ENCODE measurements around the gene VPS39. TPM values are rescaled to one million over a fixed set of nuclear protein-coding genes. Genes with fewer than 3 reads are reported as not detected.

Gene VPS39
- total and polyA plus RNA-seq, 2 donors (not counting 3 experiments of a cell fraction or from before 2014, with no cell fraction given) = 56.5 to 56.7 TPM

DNA sequence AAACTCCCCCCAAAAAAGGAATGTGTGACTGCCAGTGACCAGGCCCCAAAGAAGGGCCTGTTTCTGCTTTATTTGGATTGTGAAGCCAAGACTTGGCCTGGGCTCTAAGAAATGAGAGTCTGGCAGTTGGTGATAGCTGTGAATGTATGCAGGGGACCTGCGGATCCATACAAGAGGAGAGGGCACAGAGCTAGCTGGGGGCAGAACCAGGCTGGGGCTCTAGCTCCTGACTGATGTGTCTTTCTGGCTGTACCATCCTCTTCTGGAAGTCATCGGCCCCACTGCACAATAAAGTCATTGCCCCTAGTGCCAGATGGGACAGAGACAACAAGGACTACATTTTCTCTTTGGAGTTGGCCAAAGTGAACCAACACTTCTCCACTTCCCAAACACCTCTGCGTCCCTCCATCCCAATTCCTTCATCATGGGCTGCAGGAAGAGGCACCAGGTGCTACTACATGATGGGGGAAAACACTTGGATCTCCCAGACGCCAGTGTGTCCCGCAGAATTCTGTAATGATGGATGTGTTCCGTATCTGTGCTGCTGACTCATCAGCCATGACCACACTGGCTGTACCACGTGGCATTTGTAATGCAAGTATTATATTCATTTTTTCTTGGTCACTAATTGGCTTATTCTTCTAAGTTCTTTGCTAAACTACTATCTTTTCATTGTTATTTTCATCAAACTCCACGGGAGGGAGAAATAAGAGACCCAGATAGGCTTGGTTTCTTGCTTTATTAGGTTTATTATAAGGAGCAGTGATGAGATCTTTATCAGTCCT, 49.9 kb downstream of the VPS39 start:
- Histone ChIP-seq H4K20me1 (replicated peaks; ENCODE audit: control insufficient read depth, extremely low read depth, insufficient read depth, low read length) (no peaks in the 10 kb centered on the region), H3K9me1 (replicated peaks; ENCODE audit: control insufficient read depth, extremely low read depth, insufficient read depth, low read length) (no peaks in the 10 kb centered on the region), H2AFZ (ENCODE audit: low read depth, low read length) (no peak overlapping the region), H3K4me3 (replicated peaks in 1 of 3; ENCODE audit: insufficient read depth in 1 of 3, low read depth in 1 of 3, low read length in 3 of 3) (no peak overlapping the region), H3K9me3 (replicated peaks; ENCODE audit: control insufficient read depth, insufficient read depth, low read length) (no peaks in the 10 kb centered on the region), H3K27me3 (ENCODE audit: control insufficient read depth in 2 of 2, insufficient read depth in 2 of 2, low read length in 2 of 2) (no peaks in the 10 kb centered on the region), H3K4me2 (ENCODE audit: insufficient read depth, low read length) (no peak overlapping the region), H3K79me2 (ENCODE audit: control insufficient read depth, insufficient read depth, low read length) (no peaks in the 10 kb centered on the region), H3K9ac (replicated peaks; ENCODE audit: extremely low read depth, insufficient read depth, low read length) (no peak overlapping the region), H3K4me1 (ENCODE audit: control insufficient read depth, extremely low read depth, insufficient read depth, low read length) (no peaks in the 10 kb centered on the region), H3K27ac (ENCODE audit: insufficient read depth, low read depth, low read length) (no peak overlapping the region), H3K36me3 (ENCODE audit: control insufficient read depth in 2 of 2, extremely low read depth in 1 of 2, insufficient read depth in 2 of 2, low read length in 2 of 2) (peaks cover 15 to 40% of the 10 kb centered on the region in 2 experiments)
- intact Hi-C loops (cut with micrococcal nuclease) (no loop called here), dilution Hi-C loops (cut with MboI; ENCODE audit: extremely low pct_ligation_motif_present, low sequenced_read_pairs) (no loop called here)
- POLR2A ChIA-PET = no interaction called here
- TF ChIP-seq MAX (IDR thresholded peaks at IDR 0.05; ENCODE audit: insufficient read depth, insufficient read length) (no peak), POLR2AphosphoS5 (IDR thresholded peaks at IDR 0.05; ENCODE audit: insufficient read depth, low read depth, low read length) (no peak), FOS (IDR thresholded peaks at IDR 0.05; ENCODE audit: borderline replicate concordance, insufficient read depth, low read length) (no peak), JUN (IDR thresholded peaks at IDR 0.05; ENCODE audit: borderline replicate concordance, insufficient read depth, insufficient read length, low read depth) (no peak), GATA2 (IDR thresholded peaks at IDR 0.05; ENCODE audit: insufficient read depth, insufficient read length, low read depth, low read length) (no peak)
- FAIRE-seq = no peak
- no peak for DNase-seq (ENCODE audit: low read depth, low spot score)
- no TSS peak for BruUV-seq (replicated peaks)
- CTCF ChIA-PET = interaction anchor here (0.9 kb wide), 1 partner anchor 227 kb away, joined by 3 read pairs; no protein-coding TSS in a partner anchor

GRCh38 chr15:42157381-42157780, 50.7 kb downstream of the VPS39 start:
- intact Hi-C loops (cut with micrococcal nuclease) = no loop called here
- no peaks in the 10 kb centered on the region for H3K4me1 ChIP-seq (ENCODE audit: control insufficient read depth, extremely low read depth, insufficient read depth, low read length)
- ChIA-PET CTCF (interaction anchor here (0.9 to 1.3 kb wide), 2 partner anchors 19 to 228 kb away, joined by 3 to 5 read pairs; no protein-coding TSS in a partner anchor), POLR2A (no interaction called here)
- no peaks in the 10 kb centered on the region for H4K20me1 ChIP-seq (replicated peaks; ENCODE audit: control insufficient read depth, extremely low read depth, insufficient read depth, low read length)
- BruUV-seq (replicated peaks) = no TSS peak
- FAIRE-seq (no peak), DNase-seq (ENCODE audit: low read depth, low spot score) (no peak)
- no peaks in the 10 kb centered on the region for H3K9me1 ChIP-seq (replicated peaks; ENCODE audit: control insufficient read depth, extremely low read depth, insufficient read depth, low read length)
- H3K4me3 ChIP-seq (replicated peaks in 1 of 3; ENCODE audit: insufficient read depth in 1 of 3, low read depth in 1 of 3, low read length in 3 of 3) = no peak overlapping the region
- no peaks in the 10 kb centered on the region for H3K27me3 ChIP-seq (ENCODE audit: control insufficient read depth in 2 of 2, insufficient read depth in 2 of 2, low read length in 2 of 2)
- H3K27ac ChIP-seq (ENCODE audit: insufficient read depth, low read depth, low read length) = no peak overlapping the region
- H3K4me2 ChIP-seq (ENCODE audit: insufficient read depth, low read length) = no peak overlapping the region
- H3K9me3 ChIP-seq (replicated peaks; ENCODE audit: control insufficient read depth, insufficient read depth, low read length) = no peaks in the 10 kb centered on the region
- no peaks in the 10 kb centered on the region for H3K79me2 ChIP-seq (ENCODE audit: control insufficient read depth, insufficient read depth, low read length)
- H3K36me3 ChIP-seq (ENCODE audit: control insufficient read depth in 2 of 2, extremely low read depth in 1 of 2, insufficient read depth in 2 of 2, low read length in 2 of 2) = peaks cover 14 to 33% of the 10 kb centered on the region in 2 experiments
- H3K9ac ChIP-seq (replicated peaks; ENCODE audit: extremely low read depth, insufficient read depth, low read length) = no peak overlapping the region
- no peak for TF ChIP-seq MYC (IDR thresholded peaks at IDR 0.05; ENCODE audit: low read depth, low read length)
- TF ChIP-seq EZH2 (IDR thresholded peaks at IDR 0.05; ENCODE audit: borderline replicate concordance, low read depth, low read length, severe bottlenecking) = no peak
- TF ChIP-seq FOS (IDR thresholded peaks at IDR 0.05; ENCODE audit: borderline replicate concordance, insufficient read depth, low read length) = no peak
- no peak for TF ChIP-seq GATA2 (IDR thresholded peaks at IDR 0.05; ENCODE audit: insufficient read depth, insufficient read length, low read depth, low read length)
- TF ChIP-seq CTCF (IDR thresholded peaks at IDR 0.05; ENCODE audit: extremely low read depth in 1 of 2, insufficient read depth in 1 of 2, low read depth in 1 of 2, low read length in 2 of 2) = no peak
- no peak for TF ChIP-seq POLR2AphosphoS5 (IDR thresholded peaks at IDR 0.05; ENCODE audit: insufficient read depth, low read depth, low read length)
- TF ChIP-seq POLR2A (IDR thresholded peaks at IDR 0.05; ENCODE audit: low read depth, low read length) = no peak
- TF ChIP-seq MAX (IDR thresholded peaks at IDR 0.05; ENCODE audit: insufficient read depth, insufficient read length) = no peak
- TF ChIP-seq JUN (IDR thresholded peaks at IDR 0.05; ENCODE audit: borderline replicate concordance, insufficient read depth, insufficient read length, low read depth) = no peak
- dilution Hi-C loops (cut with MboI; ENCODE audit: extremely low pct_ligation_motif_present, low sequenced_read_pairs) = no loop called here
- no peak overlapping the region for H2AFZ ChIP-seq (ENCODE audit: low read depth, low read length)
